SK-N-SH (cell line): ENCODE results near the gene ATG4B. TPM values are rescaled to one million over a fixed set of nuclear protein-coding genes. Genes with fewer than 3 reads are reported as not detected.

Experiments used
- CTCF ChIA-PET: fragments of 300-600, 350-600 bp; formaldehyde crosslinking; extraction: SDS; loops from one replicate; lab custom pipeline; 2021; lab: Yijun Ruan, JAX
- POLR2A ChIA-PET: fragments of 350-600 bp; sonication (Branson Sonifier 250); formaldehyde crosslinking; extraction: SDS; loops from one replicate; lab custom pipeline; 2020; ENCODE audit warnings: antibody characterized with exemption, inconsistent platforms; lab: Yijun Ruan, JAX
- DNase-seq: peaks from one replicate; pipeline ENCODE4 v3.0.0; 2012
- H2AFZ ChIP-seq: fragments of 200-600 bp; sonication (generic); 2 replicates; pipeline ENCODE4 v1.8.1; 2016; ENCODE audit warnings: antibody characterized with exemption, mild to moderate bottlenecking, low read depth
- H3F3A ChIP-seq: fragments of 200-600 bp; sonication (generic); replicated peaks from 2 replicates; pipeline ENCODE3; 2016; ENCODE audit warnings: antibody characterized with exemption, mild to moderate bottlenecking; ENCODE audit not compliant: insufficient read depth
- H3K27ac ChIP-seq, 2 experiments: fragments of 200-500 bp in 1 of 2; fragments of 200-600 bp in 1 of 2; sonication (Bioruptor generic) in 1 of 2; sonication (generic), shearing (Covaris generic) in 1 of 2; 2 replicates each; pipeline versions ENCODE4 v1.5.1 to v1.6.1; 2014 to 2016; ENCODE audit warnings: low read depth in 2 of 2, inconsistent platforms in 1 of 2, low read length in 1 of 2, mild to moderate bottlenecking in 1 of 2, mixed read lengths in 1 of 2
- H3K27me3 ChIP-seq: fragments of 200-600 bp; sonication (generic), shearing (Covaris generic); 2 replicates; pipeline ENCODE4 v1.6.1; 2016; ENCODE audit warnings: mixed run types; ENCODE audit not compliant: insufficient read depth
- H3K36me3 ChIP-seq, 2 experiments: fragments of 200-500 bp in 1 of 2; fragments of 200-600 bp in 1 of 2; sonication (Bioruptor generic) in 1 of 2; sonication (generic) in 1 of 2; replicated peaks in 1 of 2; 2 replicates each; pipeline versions ENCODE3 to v1.5.1; 2014 to 2016; ENCODE audit warnings: low read length in 1 of 2, mild to moderate bottlenecking in 1 of 2; ENCODE audit not compliant: insufficient read depth in 2 of 2, control insufficient read depth in 1 of 2
- H3K4me1 ChIP-seq, 2 experiments: fragments of 200-500 bp in 1 of 2; fragments of 200-600 bp in 1 of 2; sonication (Bioruptor generic) in 1 of 2; sonication (generic), shearing (Covaris generic) in 1 of 2; 2 replicates each; pipeline versions ENCODE4 v1.5.1 to v1.6.1; 2014 to 2016; ENCODE audit warnings: low read depth in 1 of 2, low read length in 1 of 2, mixed run types in 1 of 2; ENCODE audit not compliant: insufficient read depth in 2 of 2, control insufficient read depth in 1 of 2
- H3K4me2 ChIP-seq: fragments of 200-600 bp; sonication (generic), shearing (Covaris generic); 2 replicates; pipeline ENCODE4 v1.6.1; 2017; ENCODE audit warnings: mixed run types
- H3K4me3 ChIP-seq, 2 experiments: fragments of 200-500 bp in 1 of 2; fragments of 200-600 bp in 1 of 2; sonication (Bioruptor generic) in 1 of 2; sonication (generic), shearing (Covaris generic) in 1 of 2; 2 replicates each; pipeline versions ENCODE4 v1.5.1 to v1.8.1; 2014 to 2016; ENCODE audit warnings: low read depth in 2 of 2, inconsistent platforms in 1 of 2, low read length in 1 of 2, mild to moderate bottlenecking in 1 of 2, mixed read lengths in 1 of 2, moderate library complexity in 1 of 2
- H3K79me2 ChIP-seq: fragments of 200-600 bp; sonication (generic); 2 replicates; pipeline ENCODE4 v1.8.1; 2017; ENCODE audit warnings: mild to moderate bottlenecking; ENCODE audit not compliant: insufficient read depth
- H3K9ac ChIP-seq: fragments of 200-600 bp; sonication (generic); 2 replicates; pipeline ENCODE4 v1.6.1; 2017; ENCODE audit warnings: mixed run types
- H3K9me2 ChIP-seq: fragments of 200-600 bp; sonication (generic); 2 replicates; pipeline ENCODE4 v1.6.1; 2017; ENCODE audit warnings: mixed run types
- H3K9me3 ChIP-seq: fragments of 200-600 bp; sonication (generic); 2 replicates; pipeline ENCODE4 v1.6.1; 2017; ENCODE audit warnings: mixed run types, mild to moderate bottlenecking, moderate library complexity
- H4K20me1 ChIP-seq: fragments of 200-600 bp; sonication (generic); 2 replicates; pipeline ENCODE4 v1.6.1; 2017; ENCODE audit warnings: mild to moderate bottlenecking, mixed run types; ENCODE audit not compliant: insufficient read depth
- CHD2 ChIP-seq: fragments of 150-350 bp; IDR thresholded peaks from 2 replicates; pipeline ENCODE4 v1.6.1; 2018; ENCODE audit warnings: low read length; ENCODE audit not compliant: partially characterized antibody
- EP300 ChIP-seq, 2 experiments: IDR thresholded peaks; 2 replicates each; pipeline versions ENCODE4 v1.4.0 to v1.6.1; 2012; ENCODE audit warnings: borderline replicate concordance in 1 of 2, low read depth in 1 of 2, low read length in 1 of 2
- EZH2phosphoT487 ChIP-seq: fragments of 200-600 bp; sonication (generic); IDR thresholded peaks from 2 replicates; pipeline ENCODE4 v1.6.1; 2017; ENCODE audit warnings: low read depth, mixed run types, mild to moderate bottlenecking, antibody characterized with exemption, moderate library complexity, borderline replicate concordance
- FOSL2 ChIP-seq: IDR thresholded peaks from 2 replicates; pipeline ENCODE4 v1.4.0; 2012; ENCODE audit warnings: low read depth, mild to moderate bottlenecking, moderate library complexity, borderline replicate concordance
- FOXJ3 ChIP-seq: sonication (generic); formaldehyde crosslinking; IDR thresholded peaks from 2 replicates; pipeline ENCODE4 v1.5.1; 2020; ENCODE audit warnings: mild to moderate bottlenecking, missing genetic modification reagents
- FOXM1 ChIP-seq: IDR thresholded peaks from 2 replicates; pipeline ENCODE4 v1.4.0; 2012; ENCODE audit warnings: low read depth, mild to moderate bottlenecking
- GABPA ChIP-seq: IDR thresholded peaks from 2 replicates; pipeline ENCODE4 v1.4.0; 2012; ENCODE audit warnings: low read depth, mild to moderate bottlenecking
- GATA2 ChIP-seq: sonication (generic); formaldehyde crosslinking; IDR thresholded peaks from 2 replicates; pipeline ENCODE4 v1.5.0; 2020; ENCODE audit warnings: mild to moderate bottlenecking, missing genetic modification reagents
- MEF2A ChIP-seq: IDR thresholded peaks from 2 replicates; pipeline ENCODE4 v1.4.0; 2012; ENCODE audit warnings: low read depth, borderline replicate concordance
- MXI1 ChIP-seq: IDR thresholded peaks from 2 replicates; pipeline ENCODE4 v1.6.1; 2012; ENCODE audit warnings: mild to moderate bottlenecking, low read depth, low read length, improper control_type of control experiment
- RAD21 ChIP-seq: IDR thresholded peaks from 2 replicates; pipeline ENCODE4 v1.6.1; 2012; ENCODE audit warnings: mild to moderate bottlenecking, low read length
- RCOR1 ChIP-seq: fragments of 150-350 bp; IDR thresholded peaks from 2 replicates; pipeline ENCODE4 v1.6.1; 2017; ENCODE audit warnings: antibody characterized with exemption, low read length
- RFX5 ChIP-seq: IDR thresholded peaks from 2 replicates; pipeline ENCODE4 v1.6.1; 2012; ENCODE audit warnings: mild to moderate bottlenecking, improper control_type of control experiment, low read length
- RXRA ChIP-seq: IDR thresholded peaks from 2 replicates; pipeline ENCODE4 v1.4.0; 2012; ENCODE audit warnings: low read depth, mild to moderate bottlenecking, borderline replicate concordance
- SMC3 ChIP-seq: IDR thresholded peaks from 2 replicates; pipeline ENCODE4 v1.6.1; 2012; ENCODE audit warnings: low read depth, low read length, improper control_type of control experiment
- TAF1 ChIP-seq: IDR thresholded peaks from 2 replicates; pipeline ENCODE4 v1.6.1; 2012; ENCODE audit warnings: low read depth, mild to moderate bottlenecking, low read length, moderate library complexity, borderline replicate concordance
- TCF12 ChIP-seq: IDR thresholded peaks from 2 replicates; pipeline ENCODE4 v1.4.0; 2012
- TEAD4 ChIP-seq: IDR thresholded peaks from 2 replicates; pipeline ENCODE4 v1.4.0; 2012; ENCODE audit warnings: mild to moderate bottlenecking, borderline replicate concordance; ENCODE audit not compliant: insufficient read depth
- YY1 ChIP-seq: IDR thresholded peaks from 2 replicates; pipeline ENCODE4 v1.4.0; 2012; ENCODE audit warnings: low read depth, mild to moderate bottlenecking
- WGBS: methylation state at CpG from one replicate; pipeline ENCODE4 v1.1.6; 2017; ENCODE audit warnings: low lambda C conversion rate; 5-methylcytosine and 5-hydroxymethylcytosine counted together
- polyA plus RNA-seq, 3 experiments: library from polyadenylated mRNA; depleted of rRNA; stranded (reverse); fragments of >200 nt; gene quantifications; 2 replicates each; pipeline ENCODE4 v1.2.3, GENCODE V29; 2012
- TF ChIP-seq, protein P1 (sequence below): IDR thresholded peaks from 2 replicates; pipeline ENCODE4 v1.4.0; 2012; ENCODE audit warnings: low read depth, borderline replicate concordance
- TF ChIP-seq, protein P2 (sequence below): IDR thresholded peaks from 2 replicates; pipeline ENCODE4 v1.6.1; 2012; ENCODE audit warnings: mild to moderate bottlenecking, low read depth, low read length, moderate library complexity
- TF ChIP-seq, protein P3 (sequence below): IDR thresholded peaks from 2 replicates; pipeline ENCODE4 v1.4.0; 2012; ENCODE audit warnings: low read depth

ATG4B gene
- polyA plus RNA-seq, 1 of the 3 experiments (the other 2 are of a cell fraction): 107 TPM

DNA sequence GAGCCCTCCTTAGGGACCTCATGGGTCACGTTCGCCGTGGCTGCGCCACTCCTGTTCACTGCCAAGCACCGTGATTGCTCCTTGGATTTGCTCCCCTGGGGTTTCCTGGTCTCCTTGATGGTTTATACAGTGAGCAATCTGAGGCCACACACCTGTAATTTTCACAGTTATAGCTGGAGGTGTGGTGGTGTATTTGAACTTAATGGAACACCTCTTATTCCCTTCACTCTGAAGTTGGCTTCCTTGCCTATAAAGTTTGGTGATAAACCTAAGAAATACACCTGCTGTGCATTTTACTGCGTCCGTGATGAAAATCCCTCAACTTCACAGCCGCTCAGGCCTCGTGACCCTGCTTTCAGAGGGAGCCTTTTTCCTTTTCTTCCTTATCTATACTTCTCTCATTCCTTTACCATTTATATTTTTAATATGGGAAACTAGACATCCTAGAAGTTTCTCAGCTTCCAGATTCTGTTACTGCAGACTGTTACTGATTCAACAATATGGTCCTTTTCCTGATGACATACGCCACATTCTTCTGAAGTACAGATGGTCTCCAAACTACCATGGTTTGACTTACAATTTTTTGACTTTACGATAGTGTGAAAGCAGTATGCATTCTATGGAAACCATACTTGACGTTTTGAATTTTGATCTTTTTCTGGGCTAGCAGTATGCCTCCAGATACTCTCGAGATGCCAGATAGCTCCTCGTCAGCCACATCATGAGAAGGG, 8.6 kb downstream of the ATG4B start:
- no peak overlapping the region for H3K9ac ChIP-seq
- H4K20me1 ChIP-seq: peaks cover 85% of the 10 kb centered on the region
- no peaks in the 10 kb centered on the region for H3K27me3 ChIP-seq
- no peaks in the 10 kb centered on the region for H3K9me3 ChIP-seq
- CTCF ChIA-PET: interaction anchor here (1.1 to 11.9 kb wide), 2 partner anchors 14 to 19 kb away, joined by 3 to 77 read pairs; no protein-coding TSS in a partner anchor
- H3F3A ChIP-seq: peaks cover 4% of the 10 kb centered on the region
- WGBS: 92% methylated on average over 10 of the region's 14 CpGs
- H3K4me3 ChIP-seq: no peak overlapping the region
- POLR2A ChIA-PET: no interaction called here
- DNase-seq: no peak
- no peak overlapping the region for H3K4me2 ChIP-seq
- no peaks in the 10 kb centered on the region for H3K9me2 ChIP-seq
- H2AFZ ChIP-seq: no peak overlapping the region
- H3K4me1 ChIP-seq: no peaks in the 10 kb centered on the region; a peak in 1 of 4 replicates
- peaks cover 0 to 7% of the 10 kb centered on the region in 2 experiments for H3K36me3 ChIP-seq
- TF ChIP-seq EP300 (IDR thresholded peaks at IDR 0.05; ENCODE audit: borderline replicate concordance in 1 of 2, low read depth in 1 of 2, low read length in 1 of 2): no peak
- TF ChIP-seq CHD2: no peak
- TF ChIP-seq FOXM1: no peak
- no peak for TF ChIP-seq RXRA
- TF ChIP-seq TEAD4: no peak
- TF ChIP-seq GABPA: no peak
- no peak for TF ChIP-seq MEF2A
- no peak for TF ChIP-seq FOXJ3 (CRISPR knock-in tag)
- TF ChIP-seq YY1: no peak
- TF ChIP-seq MXI1: no peak
- no peak for TF ChIP-seq RFX5
- TF ChIP-seq SMC3: no peak
- TF ChIP-seq RAD21: no peak
- TF ChIP-seq TAF1: no peak
- peaks cover 95% of the 10 kb centered on the region for H3K79me2 ChIP-seq
- no peak overlapping the region for H3K27ac ChIP-seq

DNA sequence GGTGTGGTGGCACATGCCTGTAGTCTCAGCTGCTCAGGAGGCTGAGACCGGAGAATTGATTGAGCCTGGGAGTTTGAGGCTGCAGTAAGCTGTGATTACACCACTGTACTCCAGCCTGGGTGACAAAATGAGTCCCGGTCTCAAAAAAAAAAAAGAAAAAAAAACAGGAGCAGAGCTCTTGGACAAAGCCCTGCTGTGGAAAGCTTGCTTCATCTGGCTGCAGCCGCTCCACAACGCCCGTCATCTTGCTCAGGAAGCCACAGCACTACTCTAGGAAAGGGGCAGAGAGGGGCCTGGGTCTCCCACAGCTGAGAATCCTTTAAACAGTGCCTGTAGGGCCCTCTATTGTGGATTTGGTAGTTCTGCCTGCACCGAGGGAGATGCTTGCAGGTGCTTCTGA, 11.0 kb downstream of the ATG4B start:
- TF ChIP-seq GATA2 (CRISPR knock-in tag) (no peak), EZH2phosphoT487 (no peak), RAD21 (no peak), TCF12 (no peak), MEF2A (no peak), RFX5 (no peak), FOSL2 (no peak), RCOR1 (no peak), YY1 (no peak), TAF1 (no peak)
- TF ChIP-seq, protein P1, sequence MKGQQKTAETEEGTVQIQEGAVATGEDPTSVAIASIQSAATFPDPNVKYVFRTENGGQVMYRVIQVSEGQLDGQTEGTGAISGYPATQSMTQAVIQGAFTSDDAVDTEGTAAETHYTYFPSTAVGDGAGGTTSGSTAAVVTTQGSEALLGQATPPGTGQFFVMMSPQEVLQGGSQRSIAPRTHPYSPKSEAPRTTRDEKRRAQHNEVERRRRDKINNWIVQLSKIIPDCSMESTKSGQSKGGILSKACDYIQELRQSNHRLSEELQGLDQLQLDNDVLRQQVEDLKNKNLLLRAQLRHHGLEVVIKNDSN: no peak
- TF ChIP-seq, protein P2, sequence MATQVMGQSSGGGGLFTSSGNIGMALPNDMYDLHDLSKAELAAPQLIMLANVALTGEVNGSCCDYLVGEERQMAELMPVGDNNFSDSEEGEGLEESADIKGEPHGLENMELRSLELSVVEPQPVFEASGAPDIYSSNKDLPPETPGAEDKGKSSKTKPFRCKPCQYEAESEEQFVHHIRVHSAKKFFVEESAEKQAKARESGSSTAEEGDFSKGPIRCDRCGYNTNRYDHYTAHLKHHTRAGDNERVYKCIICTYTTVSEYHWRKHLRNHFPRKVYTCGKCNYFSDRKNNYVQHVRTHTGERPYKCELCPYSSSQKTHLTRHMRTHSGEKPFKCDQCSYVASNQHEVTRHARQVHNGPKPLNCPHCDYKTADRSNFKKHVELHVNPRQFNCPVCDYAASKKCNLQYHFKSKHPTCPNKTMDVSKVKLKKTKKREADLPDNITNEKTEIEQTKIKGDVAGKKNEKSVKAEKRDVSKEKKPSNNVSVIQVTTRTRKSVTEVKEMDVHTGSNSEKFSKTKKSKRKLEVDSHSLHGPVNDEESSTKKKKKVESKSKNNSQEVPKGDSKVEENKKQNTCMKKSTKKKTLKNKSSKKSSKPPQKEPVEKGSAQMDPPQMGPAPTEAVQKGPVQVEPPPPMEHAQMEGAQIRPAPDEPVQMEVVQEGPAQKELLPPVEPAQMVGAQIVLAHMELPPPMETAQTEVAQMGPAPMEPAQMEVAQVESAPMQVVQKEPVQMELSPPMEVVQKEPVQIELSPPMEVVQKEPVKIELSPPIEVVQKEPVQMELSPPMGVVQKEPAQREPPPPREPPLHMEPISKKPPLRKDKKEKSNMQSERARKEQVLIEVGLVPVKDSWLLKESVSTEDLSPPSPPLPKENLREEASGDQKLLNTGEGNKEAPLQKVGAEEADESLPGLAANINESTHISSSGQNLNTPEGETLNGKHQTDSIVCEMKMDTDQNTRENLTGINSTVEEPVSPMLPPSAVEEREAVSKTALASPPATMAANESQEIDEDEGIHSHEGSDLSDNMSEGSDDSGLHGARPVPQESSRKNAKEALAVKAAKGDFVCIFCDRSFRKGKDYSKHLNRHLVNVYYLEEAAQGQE: no peak
- TF ChIP-seq, protein P3, sequence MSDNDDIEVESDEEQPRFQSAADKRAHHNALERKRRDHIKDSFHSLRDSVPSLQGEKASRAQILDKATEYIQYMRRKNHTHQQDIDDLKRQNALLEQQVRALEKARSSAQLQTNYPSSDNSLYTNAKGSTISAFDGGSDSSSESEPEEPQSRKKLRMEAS: no peak
- WGBS: 97% methylated on average over 6 of the region's 6 CpGs
- Histone ChIP-seq H3K4me1 (no peaks in the 10 kb centered on the region; a peak in 1 of 4 replicates), H3K27ac (no peak overlapping the region), H3F3A (no peaks in the 10 kb centered on the region), H3K9ac (no peak overlapping the region), H3K9me2 (no peaks in the 10 kb centered on the region), H3K79me2 (peaks cover 90% of the 10 kb centered on the region), H3K4me3 (no peak overlapping the region), H2AFZ (no peak overlapping the region), H3K4me2 (no peak overlapping the region), H4K20me1 (peaks cover 74% of the 10 kb centered on the region), H3K27me3 (no peaks in the 10 kb centered on the region), H3K9me3 (no peaks in the 10 kb centered on the region), H3K36me3 (peaks cover 7 to 31% of the 10 kb centered on the region in 2 experiments)
- POLR2A ChIA-PET: no interaction called here
- no peak for DNase-seq
- CTCF ChIA-PET: interaction anchor here (0.6 to 11.9 kb wide), 3 partner anchors 12 to 108 kb away, joined by 3 to 77 read pairs (median 3); partner anchors contain the start of gene ING5
